DND-41 (cell line): ENCODE measurements around the gene VIM.

Source experiments
- ATAC-seq: fragments of 200-7000 bp; cut with Tn5 transposase; 3 replicates; pipeline ENCODE4 v1.9.1; 2021; ENCODE audit warnings: low read depth; ENCODE audit not compliant: insufficient read depth
- DNase-seq: peaks from one replicate; pipeline ENCODE4 v3.0.0-alpha.2; 2020
- H2AFZ ChIP-seq: 2 replicates; pipeline ENCODE4 v1.6.0; 2012; ENCODE audit warnings: low read depth, low read length
- H3K27ac ChIP-seq: 2 replicates; pipeline ENCODE4 v1.5.1; 2012; ENCODE audit warnings: low read length, inconsistent platforms
- H3K27me3 ChIP-seq: fragments of 200-600 bp; sonication (generic); 2 replicates; pipeline ENCODE4 v1.6.0; 2012; ENCODE audit warnings: low read length, mild to moderate bottlenecking, inconsistent platforms; ENCODE audit not compliant: insufficient read depth, poor library complexity
- H3K36me3 ChIP-seq: 2 replicates; pipeline ENCODE4 v1.5.1; 2012; ENCODE audit warnings: low read length, inconsistent platforms; ENCODE audit not compliant: insufficient read depth
- H3K4me1 ChIP-seq: 2 replicates; pipeline ENCODE4 v1.5.1; 2012; ENCODE audit warnings: mild to moderate bottlenecking, low read length; ENCODE audit not compliant: insufficient read depth
- H3K4me2 ChIP-seq: 2 replicates; pipeline ENCODE4 v1.6.0; 2012; ENCODE audit warnings: mild to moderate bottlenecking, moderate library complexity, low read length, inconsistent platforms; ENCODE audit not compliant: insufficient read depth
- H3K4me3 ChIP-seq, 2 experiments: fragments of 200-600 bp in 1 of 2; shearing (Covaris generic) in 1 of 2; 2 replicates each; pipeline ENCODE4 v1.5.1; 2012 to 2016; ENCODE audit warnings: inconsistent platforms in 2 of 2, low read length in 2 of 2, mild to moderate bottlenecking in 2 of 2, low read depth in 1 of 2, moderate library complexity in 1 of 2
- H3K79me2 ChIP-seq: 2 replicates; pipeline ENCODE4 v1.6.0; 2012; ENCODE audit warnings: low read length, inconsistent platforms; ENCODE audit not compliant: insufficient read depth
- H3K9ac ChIP-seq: 2 replicates; pipeline ENCODE4 v1.6.0; 2012; ENCODE audit warnings: low read depth, mild to moderate bottlenecking, inconsistent platforms, low read length, moderate library complexity
- H3K9me3 ChIP-seq: 2 replicates; pipeline ENCODE4 v1.5.1; 2012; ENCODE audit warnings: low read length, moderate library complexity, mild to moderate bottlenecking, inconsistent platforms; ENCODE audit not compliant: insufficient read depth, severe bottlenecking
- H4K20me1 ChIP-seq: 2 replicates; pipeline ENCODE4 v1.6.0; 2012; ENCODE audit warnings: low read length; ENCODE audit not compliant: insufficient read depth
- EZH2 ChIP-seq: IDR thresholded peaks from 3 replicates; pipeline ENCODE4 v1.6.1; 2012; ENCODE audit warnings: borderline replicate concordance, low read depth, mild to moderate bottlenecking, moderate library complexity, low read length, inconsistent platforms; ENCODE audit not compliant: severe bottlenecking
- TF ChIP-seq, protein P1 (sequence below): IDR thresholded peaks from 2 replicates; pipeline ENCODE4 v1.5.1; 2012; ENCODE audit warnings: borderline replicate concordance, low read length, moderate library complexity, mild to moderate bottlenecking; ENCODE audit not compliant: poor library complexity, severe bottlenecking; ENCODE audit errors: extremely low read depth

VIM gene

DNA sequence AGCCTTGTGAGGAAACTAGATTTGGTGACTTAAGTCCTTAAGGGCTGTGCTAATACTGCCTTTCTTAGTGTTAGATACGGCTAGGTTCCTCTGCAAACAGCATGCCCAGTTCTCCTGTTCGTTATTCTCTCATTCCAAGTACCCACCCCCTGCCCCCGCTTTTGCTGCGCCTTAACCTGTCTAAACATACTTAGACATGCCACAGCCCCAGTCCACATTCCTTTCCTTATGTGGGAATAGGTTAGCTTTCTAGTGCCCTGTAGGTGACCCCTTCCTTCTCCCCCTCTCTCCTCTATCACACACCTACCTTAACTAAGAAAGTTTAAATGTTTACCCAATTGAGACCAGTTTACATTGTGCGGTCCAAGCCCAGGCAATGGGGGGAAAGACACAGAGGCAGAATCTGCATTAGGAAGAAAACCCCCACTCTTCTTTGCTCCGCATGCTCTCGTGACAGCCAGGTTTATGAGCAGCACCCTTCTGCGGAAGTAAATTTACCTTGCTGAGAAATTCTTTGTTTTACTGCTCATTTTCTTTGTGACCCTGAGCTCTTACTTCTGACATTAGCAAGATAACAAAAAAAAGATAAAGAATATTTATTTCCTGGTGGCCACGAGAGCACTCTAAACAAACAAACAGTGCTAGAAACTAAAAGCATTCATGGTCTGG lies 48.8 kb downstream of the VIM start:
- no peaks in the 10 kb centered on the region for H3K9me3 ChIP-seq
- no peak for TF ChIP-seq EZH2
- TF ChIP-seq, protein P1, sequence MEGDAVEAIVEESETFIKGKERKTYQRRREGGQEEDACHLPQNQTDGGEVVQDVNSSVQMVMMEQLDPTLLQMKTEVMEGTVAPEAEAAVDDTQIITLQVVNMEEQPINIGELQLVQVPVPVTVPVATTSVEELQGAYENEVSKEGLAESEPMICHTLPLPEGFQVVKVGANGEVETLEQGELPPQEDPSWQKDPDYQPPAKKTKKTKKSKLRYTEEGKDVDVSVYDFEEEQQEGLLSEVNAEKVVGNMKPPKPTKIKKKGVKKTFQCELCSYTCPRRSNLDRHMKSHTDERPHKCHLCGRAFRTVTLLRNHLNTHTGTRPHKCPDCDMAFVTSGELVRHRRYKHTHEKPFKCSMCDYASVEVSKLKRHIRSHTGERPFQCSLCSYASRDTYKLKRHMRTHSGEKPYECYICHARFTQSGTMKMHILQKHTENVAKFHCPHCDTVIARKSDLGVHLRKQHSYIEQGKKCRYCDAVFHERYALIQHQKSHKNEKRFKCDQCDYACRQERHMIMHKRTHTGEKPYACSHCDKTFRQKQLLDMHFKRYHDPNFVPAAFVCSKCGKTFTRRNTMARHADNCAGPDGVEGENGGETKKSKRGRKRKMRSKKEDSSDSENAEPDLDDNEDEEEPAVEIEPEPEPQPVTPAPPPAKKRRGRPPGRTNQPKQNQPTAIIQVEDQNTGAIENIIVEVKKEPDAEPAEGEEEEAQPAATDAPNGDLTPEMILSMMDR, result no peak

DNA sequence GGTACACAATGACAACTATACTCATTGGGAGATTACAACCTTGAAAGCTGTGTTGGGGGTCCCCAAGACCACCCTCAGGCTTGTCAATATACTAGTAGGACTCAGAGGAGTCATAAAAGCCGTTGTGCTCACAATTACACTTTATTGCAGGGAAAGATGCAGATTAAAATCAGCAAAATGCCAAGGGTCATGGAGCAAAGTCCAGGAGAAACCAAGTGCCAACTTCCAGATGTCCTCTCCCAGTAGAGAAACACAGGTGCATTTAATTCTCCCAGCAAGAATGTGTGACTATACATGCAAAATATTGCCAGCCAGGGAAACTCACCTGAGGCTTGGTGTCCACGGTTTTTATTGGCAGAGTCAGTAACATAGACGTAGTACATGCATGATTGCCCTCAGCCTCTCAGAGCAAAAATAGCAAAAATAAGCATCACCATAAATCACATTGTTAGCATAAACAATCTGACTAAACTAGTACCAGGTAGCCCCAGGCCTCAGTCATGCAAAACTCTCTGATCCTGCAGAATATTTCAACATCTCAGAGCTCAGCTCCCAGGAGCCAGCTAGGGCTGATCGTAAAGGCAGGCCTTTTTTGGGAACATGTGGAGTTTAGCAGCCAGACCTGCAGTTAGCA lies 50.7 kb downstream of the VIM start:
- H2AFZ ChIP-seq, result no peak overlapping the region

More for the DNA sequence above, 48.8 kb downstream of the VIM start:
- Histone ChIP-seq H3K4me1 (no peaks in the 10 kb centered on the region), H3K27ac (no peak overlapping the region), H3K79me2 (no peaks in the 10 kb centered on the region), H2AFZ (no peak overlapping the region), H4K20me1 (no peaks in the 10 kb centered on the region), H3K4me3 (no peak overlapping the region), H3K4me2 (no peak overlapping the region), H3K36me3 (no peaks in the 10 kb centered on the region), H3K9ac (no peak overlapping the region), H3K27me3 (no peaks in the 10 kb centered on the region)
- DNase-seq, result no peak
- ATAC-seq, result no peak

DNA sequence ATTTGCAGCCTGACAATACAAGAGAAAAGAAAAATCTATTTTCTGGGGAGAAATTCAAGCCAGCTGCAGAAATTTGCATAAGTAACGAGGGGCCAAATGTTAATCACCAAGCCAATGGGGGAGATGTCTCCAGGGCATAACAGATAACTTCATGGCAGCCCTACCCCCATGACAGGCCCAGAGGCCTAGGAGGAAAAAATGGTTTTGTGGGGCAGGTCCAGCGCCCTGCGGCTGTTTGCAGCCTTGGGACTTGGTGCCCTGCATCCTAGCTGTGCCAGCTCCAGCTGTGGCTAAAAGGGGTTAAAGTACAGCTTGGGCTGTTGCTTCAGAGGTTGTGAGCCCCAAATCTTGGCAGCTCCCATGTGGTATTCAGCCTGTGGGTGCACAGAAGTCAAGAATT lies 54.3 kb downstream of the VIM start:
- no peaks in the 10 kb centered on the region for H3K27me3 ChIP-seq
- no peaks in the 10 kb centered on the region for H3K79me2 ChIP-seq
- H3K9me3 ChIP-seq, result peaks cover 9% of the 10 kb centered on the region
- no peak for DNase-seq
- H3K36me3 ChIP-seq, result no peaks in the 10 kb centered on the region
- H3K4me1 ChIP-seq, result no peaks in the 10 kb centered on the region
- H3K4me2 ChIP-seq, result no peak overlapping the region
- no peak overlapping the region for H3K4me3 ChIP-seq
- no peaks in the 10 kb centered on the region for H4K20me1 ChIP-seq
- no peak overlapping the region for H3K27ac ChIP-seq
- no peak overlapping the region for H3K9ac ChIP-seq
- TF ChIP-seq, protein P1, result no peak
- no peak for TF ChIP-seq EZH2
- no peak for ATAC-seq
- H2AFZ ChIP-seq, result no peak overlapping the region

More for the DNA sequence above, 50.7 kb downstream of the VIM start:
- Histone ChIP-seq H4K20me1 (no peaks in the 10 kb centered on the region), H3K4me3 (no peak overlapping the region), H3K9ac (no peak overlapping the region), H3K4me2 (no peak overlapping the region), H3K9me3 (peaks cover 9% of the 10 kb centered on the region), H3K27me3 (no peaks in the 10 kb centered on the region), H3K79me2 (no peaks in the 10 kb centered on the region), H3K36me3 (no peaks in the 10 kb centered on the region), H3K4me1 (no peaks in the 10 kb centered on the region), H3K27ac (no peak overlapping the region)
- TF ChIP-seq EZH2, result no peak
- TF ChIP-seq, protein P1, result no peak
- ATAC-seq (no peak), DNase-seq (no peak)
